Neural cell (in vitro differentiated cells): ENCODE data around the gene STK24.

Experiments used
- EP300 ChIP-seq: fragments of 450-650 bp; conservative IDR thresholded peaks from 2 replicates; pipeline ENCODE4 v1.6.1; 2014; ENCODE audit warnings: antibody characterized with exemption, mild to moderate bottlenecking, moderate library complexity; ENCODE audit not compliant: poor library complexity, severe bottlenecking
- EZH2 ChIP-seq: fragments of 200-600, 300-800 bp; shearing (Covaris generic), sonication (generic); IDR thresholded peaks from 2 replicates; pipeline ENCODE4 v1.6.1; 2014; ENCODE audit warnings: antibody characterized with exemption, low read length, borderline replicate concordance, mild to moderate bottlenecking; ENCODE audit not compliant: insufficient read depth, poor library complexity, severe bottlenecking
- MXI1 ChIP-seq: fragments of 450-650 bp; conservative IDR thresholded peaks from 2 replicates; pipeline ENCODE4 v1.6.1; 2014; ENCODE audit warnings: antibody characterized with exemption, mild to moderate bottlenecking; ENCODE audit not compliant: poor library complexity, severe bottlenecking
- POLR2AphosphoS5 ChIP-seq: IDR thresholded peaks from 2 replicates; pipeline ENCODE4 v1.6.1; 2012
- RAD21 ChIP-seq: fragments of 450-650 bp; conservative IDR thresholded peaks from 2 replicates; pipeline ENCODE4 v1.6.1; 2014; ENCODE audit warnings: antibody characterized with exemption, mild to moderate bottlenecking, moderate library complexity
- TAF1 ChIP-seq: IDR thresholded peaks from 2 replicates; pipeline ENCODE4 v1.6.1; 2012; ENCODE audit warnings: low read depth
- TF ChIP-seq, protein P1 (sequence below): fragments of 450-650 bp; IDR thresholded peaks from 2 replicates; pipeline ENCODE4 v1.5.1; 2014; ENCODE audit warnings: antibody characterized with exemption, mild to moderate bottlenecking, moderate library complexity; ENCODE audit not compliant: poor library complexity, severe bottlenecking
- TF ChIP-seq, protein P2 (sequence below): IDR thresholded peaks from 2 replicates; pipeline ENCODE4 v1.6.1; 2012; ENCODE audit warnings: borderline replicate concordance

DNA sequence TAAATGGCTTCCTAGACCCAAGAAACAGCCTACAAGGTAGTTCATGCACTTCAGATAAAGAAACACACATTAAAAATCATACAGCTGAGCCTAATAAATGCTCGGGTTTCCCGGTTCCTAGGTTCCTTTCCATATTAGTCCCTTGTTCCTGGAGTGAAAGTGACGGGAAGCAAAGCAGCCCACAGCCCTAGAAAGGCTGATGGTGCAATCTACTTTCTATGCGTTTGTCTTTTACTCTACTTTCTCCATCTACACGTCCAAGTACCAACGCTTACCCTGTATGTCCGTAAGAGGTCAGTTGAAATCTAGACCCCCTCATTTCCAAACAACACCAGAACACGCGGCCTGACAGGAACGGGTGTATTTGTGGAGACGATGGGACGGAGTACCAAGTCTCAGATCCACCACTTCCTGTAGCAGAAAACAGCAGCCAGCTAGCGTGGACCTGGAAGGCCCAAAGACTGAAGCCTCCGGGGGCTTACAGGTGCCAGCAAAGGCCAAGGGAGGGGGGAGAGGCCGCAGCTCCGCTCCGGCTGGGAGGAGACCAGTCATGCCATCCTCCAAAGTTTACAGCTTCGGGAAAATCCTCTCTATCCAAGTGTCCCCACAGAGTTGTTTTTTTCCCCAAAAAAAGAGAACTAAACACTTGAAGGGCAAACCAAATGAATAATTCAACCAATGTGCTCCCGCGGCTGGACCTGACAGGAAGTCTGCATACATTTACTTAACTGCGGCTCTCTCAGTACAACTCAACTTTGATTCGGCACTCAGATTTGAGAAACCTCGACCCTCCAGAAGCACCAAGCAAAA, 34.1 kb downstream of the STK24 start:
- TF ChIP-seq, protein P1, sequence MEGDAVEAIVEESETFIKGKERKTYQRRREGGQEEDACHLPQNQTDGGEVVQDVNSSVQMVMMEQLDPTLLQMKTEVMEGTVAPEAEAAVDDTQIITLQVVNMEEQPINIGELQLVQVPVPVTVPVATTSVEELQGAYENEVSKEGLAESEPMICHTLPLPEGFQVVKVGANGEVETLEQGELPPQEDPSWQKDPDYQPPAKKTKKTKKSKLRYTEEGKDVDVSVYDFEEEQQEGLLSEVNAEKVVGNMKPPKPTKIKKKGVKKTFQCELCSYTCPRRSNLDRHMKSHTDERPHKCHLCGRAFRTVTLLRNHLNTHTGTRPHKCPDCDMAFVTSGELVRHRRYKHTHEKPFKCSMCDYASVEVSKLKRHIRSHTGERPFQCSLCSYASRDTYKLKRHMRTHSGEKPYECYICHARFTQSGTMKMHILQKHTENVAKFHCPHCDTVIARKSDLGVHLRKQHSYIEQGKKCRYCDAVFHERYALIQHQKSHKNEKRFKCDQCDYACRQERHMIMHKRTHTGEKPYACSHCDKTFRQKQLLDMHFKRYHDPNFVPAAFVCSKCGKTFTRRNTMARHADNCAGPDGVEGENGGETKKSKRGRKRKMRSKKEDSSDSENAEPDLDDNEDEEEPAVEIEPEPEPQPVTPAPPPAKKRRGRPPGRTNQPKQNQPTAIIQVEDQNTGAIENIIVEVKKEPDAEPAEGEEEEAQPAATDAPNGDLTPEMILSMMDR, result no peak
- TF ChIP-seq EZH2 (no peak), RAD21 (no peak), POLR2AphosphoS5 (no peak), EP300 (no peak), TAF1 (no peak), MXI1 (no peak)
- TF ChIP-seq, protein P2, sequence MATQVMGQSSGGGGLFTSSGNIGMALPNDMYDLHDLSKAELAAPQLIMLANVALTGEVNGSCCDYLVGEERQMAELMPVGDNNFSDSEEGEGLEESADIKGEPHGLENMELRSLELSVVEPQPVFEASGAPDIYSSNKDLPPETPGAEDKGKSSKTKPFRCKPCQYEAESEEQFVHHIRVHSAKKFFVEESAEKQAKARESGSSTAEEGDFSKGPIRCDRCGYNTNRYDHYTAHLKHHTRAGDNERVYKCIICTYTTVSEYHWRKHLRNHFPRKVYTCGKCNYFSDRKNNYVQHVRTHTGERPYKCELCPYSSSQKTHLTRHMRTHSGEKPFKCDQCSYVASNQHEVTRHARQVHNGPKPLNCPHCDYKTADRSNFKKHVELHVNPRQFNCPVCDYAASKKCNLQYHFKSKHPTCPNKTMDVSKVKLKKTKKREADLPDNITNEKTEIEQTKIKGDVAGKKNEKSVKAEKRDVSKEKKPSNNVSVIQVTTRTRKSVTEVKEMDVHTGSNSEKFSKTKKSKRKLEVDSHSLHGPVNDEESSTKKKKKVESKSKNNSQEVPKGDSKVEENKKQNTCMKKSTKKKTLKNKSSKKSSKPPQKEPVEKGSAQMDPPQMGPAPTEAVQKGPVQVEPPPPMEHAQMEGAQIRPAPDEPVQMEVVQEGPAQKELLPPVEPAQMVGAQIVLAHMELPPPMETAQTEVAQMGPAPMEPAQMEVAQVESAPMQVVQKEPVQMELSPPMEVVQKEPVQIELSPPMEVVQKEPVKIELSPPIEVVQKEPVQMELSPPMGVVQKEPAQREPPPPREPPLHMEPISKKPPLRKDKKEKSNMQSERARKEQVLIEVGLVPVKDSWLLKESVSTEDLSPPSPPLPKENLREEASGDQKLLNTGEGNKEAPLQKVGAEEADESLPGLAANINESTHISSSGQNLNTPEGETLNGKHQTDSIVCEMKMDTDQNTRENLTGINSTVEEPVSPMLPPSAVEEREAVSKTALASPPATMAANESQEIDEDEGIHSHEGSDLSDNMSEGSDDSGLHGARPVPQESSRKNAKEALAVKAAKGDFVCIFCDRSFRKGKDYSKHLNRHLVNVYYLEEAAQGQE, result no peak
